Measurements from ENCODE around the gene RNF125. TPM values are rescaled to one million over a fixed set of nuclear protein-coding genes. Genes with fewer than 3 reads are reported as not detected.

Gene RNF125
- total and polyA plus RNA-seq, 2 experiments from 2014 or later = 11.4 to 29.2 TPM

GRCh38 chr18:32114293-32114942, 95.8 kb downstream of the RNF125 start:
- Histone ChIP-seq H3K4me1 (ENCODE audit: insufficient read depth) (no peaks in the 10 kb centered on the region), H3K27me3 (ENCODE audit: insufficient read depth) (no peaks in the 10 kb centered on the region), H3K9me2 (ENCODE audit: insufficient read depth) (no peaks in the 10 kb centered on the region), H3K4me2 (no peak overlapping the region), H3F3A (replicated peaks; ENCODE audit: low read depth) (no peaks in the 10 kb centered on the region; the same call in 1 of the 2 replicates), H3K27ac (ENCODE audit: low read depth) (no peak overlapping the region), H2AFZ (no peak overlapping the region), H3K79me2 (replicated peaks; ENCODE audit: insufficient read depth) (peaks cover 88% of the 10 kb centered on the region), H3K36me3 (ENCODE audit: insufficient read depth) (no peaks in the 10 kb centered on the region; the same call in 1 of the 2 replicates), H4K20me1 (replicated peaks; ENCODE audit: insufficient read depth) (peaks cover 15% of the 10 kb centered on the region), H3K4me3 (no peak overlapping the region)
- H3K4me3 Mint-ChIP-seq = no peak overlapping the region
- no peak overlapping the region for H3K27ac Mint-ChIP-seq
- no peak for TF ChIP-seq CTCF (conservative IDR thresholded peaks at IDR 0.05; ENCODE audit: low read depth in 2 of 2)
- TF ChIP-seq STAT1 (IDR thresholded peaks at IDR 0.05; ENCODE audit: unreplicated experiment) = no peak
- TF ChIP-seq ZNF462 (CRISPR knock-in tag; IDR thresholded peaks at IDR 0.05) = no peak
- TF ChIP-seq EZH2phosphoT487 (IDR thresholded peaks at IDR 0.05; ENCODE audit: unreplicated experiment) = no peak
- TF ChIP-seq JUNB (IDR thresholded peaks at IDR 0.05; ENCODE audit: unreplicated experiment) = no peak
- no peak for TF ChIP-seq CREB1 (CRISPR knock-in tag; IDR thresholded peaks at IDR 0.05; ENCODE audit: low read depth)
- TF ChIP-seq ZNF114 (CRISPR knock-in tag; IDR thresholded peaks at IDR 0.05) = no peak
- no peaks in the 10 kb centered on the region for H3K27me3 Mint-ChIP-seq (ENCODE audit: insufficient read depth, low read depth, poor library complexity)
- H3K4me1 Mint-ChIP-seq = no peaks in the 10 kb centered on the region
- no peak for DNase-seq (ENCODE audit: low spot score)
- H3K36me3 Mint-ChIP-seq (ENCODE audit: low read depth) = peaks cover 60% of the 10 kb centered on the region
- no peak for ATAC-seq
- H3K9me3 Mint-ChIP-seq = no peaks in the 10 kb centered on the region

Data from GM23338 (cell line).